Tibial nerve (tissue), 4 donors: ENCODE measurements around the gene KRTAP23-1. TPM values are rescaled to one million over a fixed set of nuclear protein-coding genes. Genes with fewer than 3 reads are reported as not detected.

Source experiments
- DNase-seq, 2 donors: peaks; one replicate each; pipeline ENCODE4 v3.0.0-alpha.2; 2019; ENCODE audit warnings: low spot score in 2 of 2
- H3K27ac ChIP-seq, 4 donors: fragments of 200-600 bp; sonication (generic) in 3 of 4; one replicate each; pipeline ENCODE4 v1.5.1; 2017 to 2019; ENCODE audit warnings: mild to moderate bottlenecking in 1 of 4
- H3K27me3 ChIP-seq, 2 donors: fragments of 200-600 bp; sonication (generic) in 1 of 2; one replicate each; pipeline versions ENCODE4 v1.5.1 to v1.6.0; 2017 to 2019
- H3K36me3 ChIP-seq, 3 donors: fragments of 200-600 bp; sonication (generic); one replicate each; pipeline ENCODE4 v1.5.1; 2018 to 2019
- H3K4me1 ChIP-seq, 4 donors: fragments of 200-600 bp; sonication (generic) in 3 of 4; one replicate each; pipeline ENCODE4 v1.5.1; 2017 to 2019
- H3K4me3 ChIP-seq, 4 donors: fragments of 200-600 bp; sonication (generic) in 3 of 4; one replicate each; pipeline ENCODE4 v1.5.1; 2017 to 2019; ENCODE audit warnings: mild to moderate bottlenecking in 1 of 4, moderate library complexity in 1 of 4
- H3K9me3 ChIP-seq, 4 donors: fragments of 200-600 bp; sonication (generic) in 3 of 4; one replicate each; pipeline ENCODE4 v1.5.1; 2017 to 2019
- EP300 ChIP-seq, 2 donors: sonication (generic); formaldehyde crosslinking; IDR thresholded peaks; one replicate each; pipeline ENCODE4 v1.6.1; 2017; ENCODE audit warnings: antibody characterized with exemption in 2 of 2, mild to moderate bottlenecking in 1 of 2
- POLR2A ChIP-seq, 2 donors: fragments of 450-650 bp; IDR thresholded peaks; one replicate each; pipeline ENCODE4 v1.6.1; 2017; ENCODE audit warnings: antibody characterized with exemption in 2 of 2, mild to moderate bottlenecking in 2 of 2, moderate library complexity in 2 of 2
- WGBS, 2 donors: methylation state at CpG; one replicate each; pipeline ENCODE4 v1.1.5; 2018; 5-methylcytosine and 5-hydroxymethylcytosine counted together
- small RNA-seq: library from RNA; depleted of rRNA; stranded (forward); fragments of <200 nt; gene quantifications from one replicate; pipeline ENCODE3, GENCODE V24; 2016
- total RNA-seq, 4 donors: library from RNA; depleted of rRNA; stranded (reverse); fragments of >200 nt; gene quantifications; one replicate each; pipeline ENCODE4 v1.1.0, GENCODE V29; 2016
- TF ChIP-seq, protein P1 (sequence below), 5 experiments: fragments of 200-600 bp in 3 of 5; fragments of 450-650 bp in 2 of 5; sonication (generic) in 3 of 5; IDR thresholded peaks; one replicate each; pipeline ENCODE4 v1.5.1; 2016 to 2019; ENCODE audit warnings: antibody characterized with exemption in 5 of 5, mild to moderate bottlenecking in 3 of 5, moderate library complexity in 2 of 5

Gene KRTAP23-1
- total RNA-seq, 4 donors from 2014 or later = not detected

GRCh38 chr21:30315701-30316100, 32.7 kb downstream of the KRTAP23-1 start:
- no peak for TF ChIP-seq EP300 (IDR thresholded peaks at IDR 0.05)
- no peaks in the 10 kb centered on the region for H3K27me3 ChIP-seq
- 89 to 92% methylated on average over 2 of the region's 2 CpGs for WGBS, 2 donors
- no peak for DNase-seq
- no peak overlapping the region for H3K4me3 ChIP-seq
- H3K27ac ChIP-seq = no peak overlapping the region
- no peaks in the 10 kb centered on the region for H3K9me3 ChIP-seq
- H3K4me1 ChIP-seq = no peaks in the 10 kb centered on the region
- H3K36me3 ChIP-seq = no peaks in the 10 kb centered on the region

DNA sequence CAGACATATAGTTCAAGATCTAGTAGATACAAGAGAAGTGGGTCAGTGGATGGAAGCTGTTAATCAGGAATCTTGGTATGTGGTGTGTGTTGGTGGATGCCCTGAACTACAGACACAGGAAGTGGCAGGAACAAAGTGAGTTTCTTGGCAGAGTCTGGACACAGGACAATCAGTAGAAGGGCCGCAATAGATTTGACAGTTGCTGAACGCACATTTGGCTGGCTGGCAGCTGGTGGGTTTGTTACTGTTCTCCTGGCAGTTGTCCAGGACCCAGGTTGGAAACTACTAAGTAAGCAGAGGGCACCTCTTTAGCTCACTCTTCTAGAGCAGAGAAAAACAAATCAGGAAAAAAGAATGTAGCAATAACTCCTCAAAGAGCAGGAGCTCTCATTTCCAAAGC, 41.5 kb downstream of the KRTAP23-1 start:
- Histone ChIP-seq H3K4me3 (no peak overlapping the region), H3K27ac (no peak overlapping the region), H3K36me3 (no peaks in the 10 kb centered on the region), H3K9me3 (no peaks in the 10 kb centered on the region), H3K27me3 (no peaks in the 10 kb centered on the region), H3K4me1 (no peaks in the 10 kb centered on the region)
- no peak for TF ChIP-seq POLR2A (IDR thresholded peaks at IDR 0.05)
- no peak for TF ChIP-seq EP300 (IDR thresholded peaks at IDR 0.05)
- TF ChIP-seq, protein P1, sequence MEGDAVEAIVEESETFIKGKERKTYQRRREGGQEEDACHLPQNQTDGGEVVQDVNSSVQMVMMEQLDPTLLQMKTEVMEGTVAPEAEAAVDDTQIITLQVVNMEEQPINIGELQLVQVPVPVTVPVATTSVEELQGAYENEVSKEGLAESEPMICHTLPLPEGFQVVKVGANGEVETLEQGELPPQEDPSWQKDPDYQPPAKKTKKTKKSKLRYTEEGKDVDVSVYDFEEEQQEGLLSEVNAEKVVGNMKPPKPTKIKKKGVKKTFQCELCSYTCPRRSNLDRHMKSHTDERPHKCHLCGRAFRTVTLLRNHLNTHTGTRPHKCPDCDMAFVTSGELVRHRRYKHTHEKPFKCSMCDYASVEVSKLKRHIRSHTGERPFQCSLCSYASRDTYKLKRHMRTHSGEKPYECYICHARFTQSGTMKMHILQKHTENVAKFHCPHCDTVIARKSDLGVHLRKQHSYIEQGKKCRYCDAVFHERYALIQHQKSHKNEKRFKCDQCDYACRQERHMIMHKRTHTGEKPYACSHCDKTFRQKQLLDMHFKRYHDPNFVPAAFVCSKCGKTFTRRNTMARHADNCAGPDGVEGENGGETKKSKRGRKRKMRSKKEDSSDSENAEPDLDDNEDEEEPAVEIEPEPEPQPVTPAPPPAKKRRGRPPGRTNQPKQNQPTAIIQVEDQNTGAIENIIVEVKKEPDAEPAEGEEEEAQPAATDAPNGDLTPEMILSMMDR (IDR thresholded peaks at IDR 0.05) = no peak
- WGBS, 2 donors = 77 to 84% methylated on average over 2 of the region's 2 CpGs
- no peak for DNase-seq

GRCh38 chr21:30305136-30305535, 43.3 kb downstream of the KRTAP23-1 start:
- 9 to 27% methylated on average over 1 of the region's 1 CpG for WGBS, 2 donors
- H3K36me3 ChIP-seq = no peaks in the 10 kb centered on the region
- peaks cover 0 to 7% (median 0%) of the 10 kb centered on the region in 4 donors for H3K9me3 ChIP-seq
- no peaks in the 10 kb centered on the region for H3K27me3 ChIP-seq
- H3K27ac ChIP-seq = no peak overlapping the region
- no peaks in the 10 kb centered on the region for H3K4me1 ChIP-seq
- DNase-seq = no peak
- no peak for TF ChIP-seq EP300 (IDR thresholded peaks at IDR 0.05)
- no peak for TF ChIP-seq POLR2A (IDR thresholded peaks at IDR 0.05)
- TF ChIP-seq, protein P1 (IDR thresholded peaks at IDR 0.05) = no peak
- no peak overlapping the region for H3K4me3 ChIP-seq

Small RNAs within 50 kb of the gene (small RNA-seq; reads per million reads assigned to genes)
- not detected for gene KRTAP23-1
- not detected for gene MIR4327

Other genes with a start within 250 kb of the KRTAP23-1 start
- gene CLDN17, start 181.8 kb downstream of the KRTAP23-1 start, total RNA-seq = not detected
- not detected for gene CLDN8, start 132.5 kb downstream of the KRTAP23-1 start, total RNA-seq
- gene KRTAP24-1, start 65.7 kb downstream of the KRTAP23-1 start, total RNA-seq = not detected
- gene KRTAP25-1, start 59.1 kb downstream of the KRTAP23-1 start, total RNA-seq = not detected
- gene KRTAP26-1, start 28.3 kb downstream of the KRTAP23-1 start, total RNA-seq = not detected
- not detected for gene KRTAP27-1, start 10.9 kb downstream of the KRTAP23-1 start, total RNA-seq
- gene KRTAP13-2, start 23.7 kb upstream of the KRTAP23-1 start, total RNA-seq = not detected
- not detected for gene KRTAP13-1, start 47.4 kb upstream of the KRTAP23-1 start, total RNA-seq
- gene KRTAP13-3, start 77.3 kb upstream of the KRTAP23-1 start, total RNA-seq = not detected
- gene KRTAP13-4, start 81.6 kb upstream of the KRTAP23-1 start, total RNA-seq = not detected
- gene KRTAP15-1, start 91.7 kb upstream of the KRTAP23-1 start, total RNA-seq = not detected
- gene KRTAP19-1, start 131.8 kb upstream of the KRTAP23-1 start, total RNA-seq = not detected
- gene KRTAP19-2, start 138.8 kb upstream of the KRTAP23-1 start, total RNA-seq = not detected
- gene KRTAP19-3, start 143.4 kb upstream of the KRTAP23-1 start, total RNA-seq = not detected
- not detected for gene KRTAP19-4, start 148.6 kb upstream of the KRTAP23-1 start, total RNA-seq
- not detected for gene KRTAP19-5, start 153.5 kb upstream of the KRTAP23-1 start, total RNA-seq
- not detected for gene KRTAP19-6, start 193.3 kb upstream of the KRTAP23-1 start, total RNA-seq
- not detected for gene KRTAP19-7, start 212.7 kb upstream of the KRTAP23-1 start, total RNA-seq
- gene KRTAP22-2, start 241.8 kb upstream of the KRTAP23-1 start, total RNA-seq = not detected
- not detected for gene KRTAP6-3, start 243.8 kb upstream of the KRTAP23-1 start, total RNA-seq